ENCODE results near the gene COL18A1. TPM values are rescaled to one million over a fixed set of nuclear protein-coding genes. Genes with fewer than 3 reads are reported as not detected.

Gene COL18A1
- total RNA-seq, 1 donor from 2014 or later: 61.1 TPM

GRCh38 chr21:45556645-45557615, 152.0 kb downstream of the COL18A1 start:
- TF ChIP-seq CTCF (IDR thresholded peaks at IDR 0.05; ENCODE audit: unreplicated experiment): no peak
- no peak for DNase-seq (ENCODE audit: low spot score)
- Mint-ChIP-seq H3K4me1 (ENCODE audit: unreplicated experiment) (peaks cover 6% of the 10 kb centered on the region), H3K4me3 (ENCODE audit: unreplicated experiment) (no peak overlapping the region), H3K27me3 (ENCODE audit: unreplicated experiment) (peaks cover 4% of the 10 kb centered on the region), H3K9me3 (ENCODE audit: unreplicated experiment) (no peaks in the 10 kb centered on the region), H3K36me3 (ENCODE audit: low read depth, unreplicated experiment) (no peaks in the 10 kb centered on the region), H3K27ac (ENCODE audit: unreplicated experiment) (no peak overlapping the region)

GRCh38 chr21:45557616-45558043, 152.7 kb downstream of the COL18A1 start:
- no peak for DNase-seq (ENCODE audit: low spot score)
- H3K4me1 Mint-ChIP-seq (ENCODE audit: unreplicated experiment): peaks cover 6% of the 10 kb centered on the region
- H3K9me3 Mint-ChIP-seq (ENCODE audit: unreplicated experiment): no peaks in the 10 kb centered on the region
- peaks cover 4% of the 10 kb centered on the region for H3K27me3 Mint-ChIP-seq (ENCODE audit: unreplicated experiment)
- no peak overlapping the region for H3K27ac Mint-ChIP-seq (ENCODE audit: unreplicated experiment)
- no peak overlapping the region for H3K4me3 Mint-ChIP-seq (ENCODE audit: unreplicated experiment)
- H3K36me3 Mint-ChIP-seq (ENCODE audit: low read depth, unreplicated experiment): no peaks in the 10 kb centered on the region
- TF ChIP-seq CTCF (IDR thresholded peaks at IDR 0.05; ENCODE audit: unreplicated experiment): no peak

GRCh38 chr21:45558044-45558721, 153.2 kb downstream of the COL18A1 start:
- no peaks in the 10 kb centered on the region for H3K36me3 Mint-ChIP-seq (ENCODE audit: low read depth, unreplicated experiment)
- no peak for DNase-seq (ENCODE audit: low spot score)
- peaks cover 9% of the 10 kb centered on the region for H3K4me1 Mint-ChIP-seq (ENCODE audit: unreplicated experiment)
- no peak overlapping the region for H3K27ac Mint-ChIP-seq (ENCODE audit: unreplicated experiment)
- peaks cover 4% of the 10 kb centered on the region for H3K27me3 Mint-ChIP-seq (ENCODE audit: unreplicated experiment)
- no peaks in the 10 kb centered on the region for H3K9me3 Mint-ChIP-seq (ENCODE audit: unreplicated experiment)
- TF ChIP-seq CTCF (IDR thresholded peaks at IDR 0.05; ENCODE audit: unreplicated experiment): no peak
- H3K4me3 Mint-ChIP-seq (ENCODE audit: unreplicated experiment): no peak overlapping the region

GRCh38 chr21:45559216-45560105, 154.5 kb downstream of the COL18A1 start:
- TF ChIP-seq CTCF (IDR thresholded peaks at IDR 0.05; ENCODE audit: unreplicated experiment): no peak
- no peak overlapping the region for H3K4me3 Mint-ChIP-seq (ENCODE audit: unreplicated experiment)
- peaks cover 9% of the 10 kb centered on the region for H3K4me1 Mint-ChIP-seq (ENCODE audit: unreplicated experiment)
- no peaks in the 10 kb centered on the region for H3K36me3 Mint-ChIP-seq (ENCODE audit: low read depth, unreplicated experiment)
- peaks cover 5% of the 10 kb centered on the region for H3K27me3 Mint-ChIP-seq (ENCODE audit: unreplicated experiment)
- no peak for DNase-seq (ENCODE audit: low spot score)
- H3K27ac Mint-ChIP-seq (ENCODE audit: unreplicated experiment): no peak overlapping the region
- H3K9me3 Mint-ChIP-seq (ENCODE audit: unreplicated experiment): no peaks in the 10 kb centered on the region

Data from endothelial cell (in vitro differentiated cells).